C1 segment of cervical spinal cord (tissue), 14 donors: ENCODE results near the gene SLC6A19.
"Not testable (repeated sequence)": the region's sequence is repeated elsewhere in the genome, so short reads cannot be mapped to it uniquely, and the experiment has no call there.

Experiments
- DNase-seq, 14 donors: peaks; one replicate each; lab custom pipeline; 2025; lab: John Stamatoyannopoulos, UW

Gene SLC6A19

GRCh38 chr5:1265461-1266455 is 64.4 kb downstream of the SLC6A19 start:
- no peak for DNase-seq

GRCh38 chr5:1266791-1267190 is 65.4 kb downstream of the SLC6A19 start:
- DNase-seq, result no peak

- DNase-seq, result not testable (repeated sequence)
Measured at GRCh38 chr5:1267464-1267863, 66.1 kb downstream of the SLC6A19 start.

- no peak for DNase-seq
Measured at GRCh38 chr5:1268056-1268455, 66.7 kb downstream of the SLC6A19 start.

- no peak for DNase-seq
Measured at GRCh38 chr5:1268666-1269065, 67.3 kb downstream of the SLC6A19 start.

GRCh38 chr5:1270426-1270825 is 69.0 kb downstream of the SLC6A19 start:
- DNase-seq, result no peak

- no peak for DNase-seq
Measured at GRCh38 chr5:1270933-1271914, 69.8 kb downstream of the SLC6A19 start.

- DNase-seq, result no peak
Measured at GRCh38 chr5:1272201-1272600, 70.8 kb downstream of the SLC6A19 start.

- DNase-seq, result no peak
Measured at GRCh38 chr5:1273745-1274144, 72.3 kb downstream of the SLC6A19 start.

- no peak for DNase-seq
Measured at GRCh38 chr5:1274471-1274870, 73.1 kb downstream of the SLC6A19 start.
